HEK293 (cell line): ENCODE data around the gene SAT1.
A peak's percentile ranks its signal among the peaks of the same experiment; 100 is the strongest.

ENCODE experiments used
- CTCF ChIA-PET: fragments of 350-600 bp; formaldehyde crosslinking; extraction: SDS; loops from one replicate; lab custom pipeline; 2021; ENCODE audit warnings: antibody characterized with exemption; lab: Yijun Ruan, JAX
- POLR2A ChIA-PET: fragments of 300-600 bp; formaldehyde crosslinking; extraction: SDS; loops from one replicate; lab custom pipeline; 2020; ENCODE audit warnings: antibody characterized with exemption, inconsistent platforms; lab: Yijun Ruan, JAX
- H3K27ac ChIP-seq: fragments of 200-500 bp; sonication (Bioruptor generic); 2 replicates; pipeline ENCODE4 v1.5.1; 2014; ENCODE audit warnings: low read depth, low read length, control low read depth, inconsistent platforms; ENCODE audit errors: extremely low read depth
- H3K36me3 ChIP-seq, 2 experiments: fragments of 200-500 bp in 1 of 2; sonication (Bioruptor generic) in 1 of 2; 1 replicate in 1 of 2; 2 replicates in 1 of 2; pipeline ENCODE4 v1.5.1; 2014 to 2017; ENCODE audit warnings: inconsistent platforms in 2 of 2, low read length in 2 of 2; ENCODE audit not compliant: control insufficient read depth in 2 of 2, insufficient read depth in 1 of 2
- H3K4me1 ChIP-seq: fragments of 200-500 bp; sonication (Bioruptor generic); 2 replicates; pipeline ENCODE4 v1.5.1; 2014; ENCODE audit warnings: mild to moderate bottlenecking, low read length, inconsistent platforms; ENCODE audit not compliant: control insufficient read depth, insufficient read depth
- H3K4me3 ChIP-seq: 2 replicates; pipeline ENCODE4 v1.5.1; 2011; ENCODE audit warnings: low read depth, mild to moderate bottlenecking, control low read depth, low read length, moderate library complexity
- H3K9me3 ChIP-seq: fragments of 200-500 bp; sonication (Bioruptor generic); 2 replicates; pipeline ENCODE4 v1.5.1; 2014; ENCODE audit warnings: low read depth, low read length, inconsistent platforms; ENCODE audit not compliant: control insufficient read depth, insufficient read depth
- BCL11B ChIP-seq: fragments of 450-650 bp; formaldehyde crosslinking; IDR thresholded peaks from 2 replicates; pipeline ENCODE4 v1.5.1; 2016; ENCODE audit warnings: low read depth, missing biosample characterization, missing genetic modification characterization
- FEZF1 ChIP-seq: fragments of 450-650 bp; formaldehyde crosslinking; IDR thresholded peaks from 2 replicates; pipeline ENCODE4 v1.5.1; 2016; ENCODE audit warnings: missing biosample characterization, missing genetic modification characterization
- SALL2 ChIP-seq: fragments of 450-650 bp; formaldehyde crosslinking; IDR thresholded peaks from 2 replicates; pipeline ENCODE4 v1.5.0; 2017; ENCODE audit warnings: missing biosample characterization, mild to moderate bottlenecking, missing genetic modification characterization, borderline replicate concordance
- ZBTB48 ChIP-seq: fragments of 450-650 bp; formaldehyde crosslinking; IDR thresholded peaks from 2 replicates; pipeline ENCODE4 v1.5.1; 2016; ENCODE audit warnings: missing biosample characterization, missing genetic modification characterization
- ZFHX2 ChIP-seq: fragments of 450-650 bp; formaldehyde crosslinking; conservative IDR thresholded peaks from 2 replicates; pipeline ENCODE4 v1.5.1; 2016; ENCODE audit warnings: missing biosample characterization, missing genetic modification characterization
- ZNF146 ChIP-seq: fragments of 450-650 bp; formaldehyde crosslinking; IDR thresholded peaks from 2 replicates; pipeline ENCODE4 v1.5.1; 2016; ENCODE audit warnings: missing biosample characterization, missing genetic modification characterization
- ZNF311 ChIP-seq: fragments of 450-650 bp; formaldehyde crosslinking; IDR thresholded peaks from 2 replicates; pipeline ENCODE4 v1.5.1; 2017; ENCODE audit warnings: missing biosample characterization, missing genetic modification characterization, borderline replicate concordance
- ZNF449 ChIP-seq: fragments of 450-650 bp; formaldehyde crosslinking; IDR thresholded peaks from 2 replicates; pipeline ENCODE4 v1.5.1; 2017; ENCODE audit warnings: missing biosample characterization, mild to moderate bottlenecking, missing genetic modification characterization, moderate library complexity
- ZNF548 ChIP-seq: fragments of 450-650 bp; formaldehyde crosslinking; IDR thresholded peaks from 2 replicates; pipeline ENCODE4 v1.5.1; 2016; ENCODE audit warnings: missing biosample characterization, missing genetic modification characterization
- ZNF549 ChIP-seq: fragments of 450-650 bp; IDR thresholded peaks from 2 replicates; pipeline ENCODE4 v1.5.1; 2018; ENCODE audit warnings: missing biosample characterization, missing genetic modification characterization, mild to moderate bottlenecking, inconsistent platforms, moderate library complexity
- ZNF626 ChIP-seq: fragments of 450-650 bp; sonication (Bioruptor Pico); formaldehyde crosslinking; IDR thresholded peaks from 2 replicates; pipeline ENCODE4 v1.5.1; 2018; ENCODE audit warnings: missing biosample characterization, missing genetic modification characterization, inconsistent platforms
- ZNF664 ChIP-seq: fragments of 450-650 bp; formaldehyde crosslinking; IDR thresholded peaks from 2 replicates; pipeline ENCODE4 v1.5.1; 2016; ENCODE audit warnings: missing biosample characterization, missing genetic modification characterization
- ZNF777 ChIP-seq: fragments of 450-650 bp; formaldehyde crosslinking; IDR thresholded peaks from 2 replicates; pipeline ENCODE4 v1.5.1; 2017; ENCODE audit warnings: missing biosample characterization, missing genetic modification characterization, borderline replicate concordance
- ZSCAN30 ChIP-seq: fragments of 450-650 bp; IDR thresholded peaks from 2 replicates; pipeline ENCODE4 v1.5.1; 2018; ENCODE audit warnings: missing biosample characterization, mild to moderate bottlenecking, missing genetic modification characterization, moderate library complexity
- TF ChIP-seq, protein P1 (sequence below): fragments of 450-650 bp; formaldehyde crosslinking; IDR thresholded peaks from 2 replicates; pipeline ENCODE4 v1.5.1; 2016; ENCODE audit warnings: missing biosample characterization, missing genetic modification characterization
- TF ChIP-seq, protein P2 (sequence below): fragments of 450-650 bp; formaldehyde crosslinking; optimal IDR thresholded peaks from 2 replicates; pipeline ENCODE3; 2016; ENCODE audit warnings: missing biosample characterization, mild to moderate bottlenecking, missing genetic modification characterization
- TF ChIP-seq, protein P3 (sequence below): fragments of 450-650 bp; formaldehyde crosslinking; IDR thresholded peaks from 2 replicates; pipeline ENCODE4 v1.5.1; 2016; ENCODE audit warnings: missing biosample characterization, missing genetic modification characterization, low read depth

The SAT1 gene

DNA sequence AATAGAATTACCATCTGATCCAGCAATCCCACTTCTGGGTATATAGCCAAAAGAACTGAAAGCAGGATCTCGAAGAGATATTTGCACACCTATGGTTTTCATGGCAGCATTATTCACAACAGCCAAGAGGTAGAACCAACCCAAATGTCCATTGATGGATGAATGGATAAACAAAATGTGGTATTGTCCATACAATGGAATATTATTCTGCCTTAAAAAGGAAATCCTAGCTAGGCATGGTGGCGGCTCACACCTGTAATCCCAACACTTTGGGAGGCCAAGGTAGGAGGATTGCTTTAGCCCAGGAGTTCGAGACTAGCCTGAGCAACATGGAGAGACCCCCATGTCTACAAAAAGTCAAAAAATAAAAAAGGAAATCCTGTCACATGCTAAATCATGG is 27.3 kb downstream of the SAT1 start:
- Histone ChIP-seq H3K9me3 (no peaks in the 10 kb centered on the region), H3K36me3 (no peaks in the 10 kb centered on the region), H3K4me3 (no peak overlapping the region), H3K4me1 (peaks cover 3% of the 10 kb centered on the region; the same call in 1 of the 2 replicates), H3K27ac (no peak overlapping the region)
- POLR2A ChIA-PET = no interaction called here
- TF ChIP-seq ZNF146 (peak; percentile 93), ZNF548 (tag by site-specific recombination) (no peak)
- CTCF ChIA-PET = no interaction called here

DNA sequence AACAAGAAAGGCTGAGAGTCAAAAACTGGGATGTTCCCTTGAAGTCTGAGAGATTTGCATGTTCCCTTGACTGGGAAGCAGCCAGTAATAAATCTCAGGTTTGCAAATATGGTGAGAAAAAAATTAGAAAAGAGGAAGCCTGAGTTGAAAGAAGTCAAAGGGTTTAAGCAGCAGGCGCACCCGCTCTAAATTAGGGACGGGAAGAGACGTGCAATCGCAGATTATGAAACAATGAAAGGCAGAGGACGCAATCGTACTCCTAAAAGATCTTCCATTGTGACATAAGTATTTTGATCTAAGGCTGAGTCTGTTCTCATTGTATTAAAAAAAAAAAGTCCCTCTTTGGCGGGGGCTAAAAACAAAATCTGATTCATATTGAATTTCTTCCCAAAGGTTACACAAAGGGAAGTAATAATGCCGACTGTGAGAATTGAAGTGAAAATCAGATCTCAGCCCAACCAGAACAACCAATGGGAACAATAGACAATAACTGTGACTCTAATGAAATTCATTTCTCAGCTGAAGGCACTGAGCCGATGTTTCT is 28.2 kb downstream of the SAT1 start:
- Histone ChIP-seq H3K9me3 (no peaks in the 10 kb centered on the region), H3K4me1 (peaks cover 3% of the 10 kb centered on the region; the same call in 1 of the 2 replicates), H3K27ac (no peak overlapping the region), H3K36me3 (no peaks in the 10 kb centered on the region), H3K4me3 (no peak overlapping the region)
- CTCF ChIA-PET = interaction anchor here (0.7 to 1.2 kb wide), 3 partner anchors 10 to 1846 kb away, joined by 3 to 7 read pairs (median 3); no protein-coding TSS in a partner anchor
- POLR2A ChIA-PET = no interaction called here
- TF ChIP-seq SALL2 (tag by site-specific recombination) (no peak), ZBTB48 (peak; percentile 50; the same call in 1 of the 2 replicates)

GRCh38 chrX:23811656-23812055 is 28.7 kb downstream of the SAT1 start:
- ChIA-PET CTCF (interaction anchor here (0.7 to 1.2 kb wide), 3 partner anchors 11 to 1847 kb away, joined by 3 to 7 read pairs (median 3); no protein-coding TSS in a partner anchor), POLR2A (no interaction called here)
- Histone ChIP-seq H3K9me3 (no peaks in the 10 kb centered on the region), H3K36me3 (no peaks in the 10 kb centered on the region), H3K4me3 (no peak overlapping the region), H3K4me1 (0 out of 2 replicates have a peak, but pooled peaks cover 3% of the 10 kb centered on the region), H3K27ac (no peak overlapping the region)
- TF ChIP-seq BCL11B (tag by site-specific recombination) (no peak), ZNF311 (no peak), ZSCAN30 (tag by site-specific recombination) (no peak), ZNF549 (no peak), ZFHX2 (tag by site-specific recombination) (no peak), ZNF626 (tag by site-specific recombination) (no peak), ZNF664 (tag by site-specific recombination) (no peak), ZNF449 (tag by site-specific recombination) (no peak), ZNF777 (tag by site-specific recombination) (no peak), FEZF1 (no peak)
- TF ChIP-seq, protein P1, sequence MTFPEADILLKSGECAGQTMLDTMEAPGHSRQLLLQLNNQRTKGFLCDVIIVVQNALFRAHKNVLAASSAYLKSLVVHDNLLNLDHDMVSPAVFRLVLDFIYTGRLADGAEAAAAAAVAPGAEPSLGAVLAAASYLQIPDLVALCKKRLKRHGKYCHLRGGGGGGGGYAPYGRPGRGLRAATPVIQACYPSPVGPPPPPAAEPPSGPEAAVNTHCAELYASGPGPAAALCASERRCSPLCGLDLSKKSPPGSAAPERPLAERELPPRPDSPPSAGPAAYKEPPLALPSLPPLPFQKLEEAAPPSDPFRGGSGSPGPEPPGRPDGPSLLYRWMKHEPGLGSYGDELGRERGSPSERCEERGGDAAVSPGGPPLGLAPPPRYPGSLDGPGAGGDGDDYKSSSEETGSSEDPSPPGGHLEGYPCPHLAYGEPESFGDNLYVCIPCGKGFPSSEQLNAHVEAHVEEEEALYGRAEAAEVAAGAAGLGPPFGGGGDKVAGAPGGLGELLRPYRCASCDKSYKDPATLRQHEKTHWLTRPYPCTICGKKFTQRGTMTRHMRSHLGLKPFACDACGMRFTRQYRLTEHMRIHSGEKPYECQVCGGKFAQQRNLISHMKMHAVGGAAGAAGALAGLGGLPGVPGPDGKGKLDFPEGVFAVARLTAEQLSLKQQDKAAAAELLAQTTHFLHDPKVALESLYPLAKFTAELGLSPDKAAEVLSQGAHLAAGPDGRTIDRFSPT (tag by site-specific recombination) = no peak
- TF ChIP-seq, protein P2, sequence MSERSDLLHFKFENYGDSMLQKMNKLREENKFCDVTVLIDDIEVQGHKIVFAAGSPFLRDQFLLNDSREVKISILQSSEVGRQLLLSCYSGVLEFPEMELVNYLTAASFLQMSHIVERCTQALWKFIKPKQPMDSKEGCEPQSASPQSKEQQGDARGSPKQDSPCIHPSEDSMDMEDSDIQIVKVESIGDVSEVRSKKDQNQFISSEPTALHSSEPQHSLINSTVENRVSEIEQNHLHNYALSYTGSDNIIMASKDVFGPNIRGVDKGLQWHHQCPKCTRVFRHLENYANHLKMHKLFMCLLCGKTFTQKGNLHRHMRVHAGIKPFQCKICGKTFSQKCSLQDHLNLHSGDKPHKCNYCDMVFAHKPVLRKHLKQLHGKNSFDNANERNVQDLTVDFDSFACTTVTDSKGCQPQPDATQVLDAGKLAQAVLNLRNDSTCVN (tag by site-specific recombination) = no peak
- TF ChIP-seq, protein P3, sequence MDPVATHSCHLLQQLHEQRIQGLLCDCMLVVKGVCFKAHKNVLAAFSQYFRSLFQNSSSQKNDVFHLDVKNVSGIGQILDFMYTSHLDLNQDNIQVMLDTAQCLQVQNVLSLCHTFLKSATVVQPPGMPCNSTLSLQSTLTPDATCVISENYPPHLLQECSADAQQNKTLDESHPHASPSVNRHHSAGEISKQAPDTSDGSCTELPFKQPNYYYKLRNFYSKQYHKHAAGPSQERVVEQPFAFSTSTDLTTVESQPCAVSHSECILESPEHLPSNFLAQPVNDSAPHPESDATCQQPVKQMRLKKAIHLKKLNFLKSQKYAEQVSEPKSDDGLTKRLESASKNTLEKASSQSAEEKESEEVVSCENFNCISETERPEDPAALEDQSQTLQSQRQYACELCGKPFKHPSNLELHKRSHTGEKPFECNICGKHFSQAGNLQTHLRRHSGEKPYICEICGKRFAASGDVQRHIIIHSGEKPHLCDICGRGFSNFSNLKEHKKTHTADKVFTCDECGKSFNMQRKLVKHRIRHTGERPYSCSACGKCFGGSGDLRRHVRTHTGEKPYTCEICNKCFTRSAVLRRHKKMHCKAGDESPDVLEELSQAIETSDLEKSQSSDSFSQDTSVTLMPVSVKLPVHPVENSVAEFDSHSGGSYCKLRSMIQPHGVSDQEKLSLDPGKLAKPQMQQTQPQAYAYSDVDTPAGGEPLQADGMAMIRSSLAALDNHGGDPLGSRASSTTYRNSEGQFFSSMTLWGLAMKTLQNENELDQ (tag by site-specific recombination) = no peak
